HG02884 (cell line): ENCODE measurements around the gene TMEM191B.
"Not testable (repeated sequence)": the region's sequence is repeated elsewhere in the genome, so short reads cannot be mapped to it uniquely, and the experiment has no call there.

ENCODE experiments used
- ATAC-seq: cut with Tn5 transposase; IDR thresholded peaks from one replicate; pipeline ENCODE4 v1.9.1; 2021; ENCODE audit warnings: mild to moderate bottlenecking, moderate library complexity; ENCODE audit not compliant: unreplicated experiment

TMEM191B gene

GRCh38 chr22:18554280-18555256 is 27.0 kb downstream of the TMEM191B start:
- not testable (repeated sequence) for ATAC-seq

GRCh38 chr22:18558516-18558915 is 30.9 kb downstream of the TMEM191B start:
- not testable (repeated sequence) for ATAC-seq

- ATAC-seq = not testable (repeated sequence)
These were observed 31.3 kb downstream of the TMEM191B start for GRCh38 chr22:18558939-18559338.

- not testable (repeated sequence) for ATAC-seq
These were observed 32.7 kb downstream of the TMEM191B start for GRCh38 chr22:18560099-18560974.

GRCh38 chr22:18570509-18571246 is 43.1 kb downstream of the TMEM191B start:
- not testable (repeated sequence) for ATAC-seq

GRCh38 chr22:18573483-18574164 is 46.0 kb downstream of the TMEM191B start:
- not testable (repeated sequence) for ATAC-seq

- ATAC-seq = not testable (repeated sequence)
These were observed 47.0 kb downstream of the TMEM191B start for GRCh38 chr22:18574555-18574954.

- ATAC-seq = not testable (repeated sequence)
These were observed 48.1 kb downstream of the TMEM191B start for GRCh38 chr22:18575686-18576085.

- peak; percentile 20 for ATAC-seq
These were observed 49.7 kb downstream of the TMEM191B start for GRCh38 chr22:18577090-18577818.

GRCh38 chr22:18577847-18578246 is 50.2 kb downstream of the TMEM191B start:
- peak; percentile 50 for ATAC-seq
